ENCODE results near the gene ANGPTL7.
"Not testable (repeated sequence)": the region's sequence is repeated elsewhere in the genome, so short reads cannot be mapped to it uniquely, and the experiment has no call there.

ANGPTL7 gene

GRCh38 chr1:11170102-11170501, 19.1 kb upstream of the ANGPTL7 start:
- no peak for DNase-seq (ENCODE audit: low spot score)

GRCh38 chr1:11174261-11174942, 14.8 kb upstream of the ANGPTL7 start:
- DNase-seq (ENCODE audit: low spot score): no peak

- DNase-seq (ENCODE audit: low spot score): no peak
These were observed 13.7 kb upstream of the ANGPTL7 start for GRCh38 chr1:11175461-11175860.

GRCh38 chr1:11176081-11176706, 13.0 kb upstream of the ANGPTL7 start:
- DNase-seq (ENCODE audit: low spot score): no peak

GRCh38 chr1:11178021-11179015, 10.8 kb upstream of the ANGPTL7 start:
- peak; percentile 28 for DNase-seq (ENCODE audit: low spot score)

GRCh38 chr1:11179125-11179524, 10.0 kb upstream of the ANGPTL7 start:
- no peak for DNase-seq (ENCODE audit: low spot score)

- not testable (repeated sequence) for DNase-seq (ENCODE audit: low spot score)
These were observed 9.4 kb upstream of the ANGPTL7 start for GRCh38 chr1:11179749-11180148.

GRCh38 chr1:11180342-11180744, 8.8 kb upstream of the ANGPTL7 start:
- DNase-seq (ENCODE audit: low spot score): no peak

- no peak for DNase-seq (ENCODE audit: low spot score)
These were observed 6.3 kb upstream of the ANGPTL7 start for GRCh38 chr1:11182884-11183283.

GRCh38 chr1:11184973-11185372, 4.2 kb upstream of the ANGPTL7 start:
- DNase-seq (ENCODE audit: low spot score): no peak

- no peak for DNase-seq (ENCODE audit: low spot score)
These were observed 2.2 kb upstream of the ANGPTL7 start for GRCh38 chr1:11187000-11187399.

- DNase-seq (ENCODE audit: low spot score): no peak
These were observed 1.7 kb upstream of the ANGPTL7 start for GRCh38 chr1:11187494-11187893.

- DNase-seq (ENCODE audit: low spot score): no peak
These were observed 1.2 kb upstream of the ANGPTL7 start for GRCh38 chr1:11187931-11188330.

- DNase-seq (ENCODE audit: low spot score): no peak
These were observed 774 bp upstream of the ANGPTL7 start for GRCh38 chr1:11188381-11188780.

GRCh38 chr1:11193376-11193775, 4.2 kb downstream of the ANGPTL7 start:
- no peak for DNase-seq (ENCODE audit: low spot score)

GRCh38 chr1:11194407-11195176, 5.4 kb downstream of the ANGPTL7 start:
- DNase-seq (ENCODE audit: low spot score): peak; percentile 37

GRCh38 chr1:11196945-11197344, 7.8 kb downstream of the ANGPTL7 start:
- no peak for DNase-seq (ENCODE audit: low spot score)

- no peak for DNase-seq (ENCODE audit: low spot score)
These were observed 8.2 kb downstream of the ANGPTL7 start for GRCh38 chr1:11197359-11197758.

- DNase-seq (ENCODE audit: low spot score): no peak
These were observed 9.1 kb downstream of the ANGPTL7 start for GRCh38 chr1:11198257-11198656.

GRCh38 chr1:11198851-11199594, 9.9 kb downstream of the ANGPTL7 start:
- no peak for DNase-seq (ENCODE audit: low spot score)

Data from iPS-NIHi11 (cell line).